Daoy (cell line): ENCODE data around the gene FBXL3. TPM values are rescaled to one million over a fixed set of nuclear protein-coding genes. Genes with fewer than 3 reads are reported as not detected.
"Not testable (repeated sequence)": the region's sequence is repeated elsewhere in the genome, so short reads cannot be mapped to it uniquely, and the experiment has no call there.

Experiments
- DNase-seq: peaks from one replicate; pipeline ENCODE4 v3.0.0-alpha.2; 2015; ENCODE audit warnings: low read depth
- total RNA-seq: library from RNA; depleted of rRNA; stranded (reverse); fragments of >200 nt; shearing (Covaris generic); gene quantifications from 2 replicates; pipeline ENCODE4 v1.2.3, GENCODE V29; 2014

The FBXL3 gene
- total RNA-seq, 1 experiment from 2014 or later = 15.6 TPM

DNA sequence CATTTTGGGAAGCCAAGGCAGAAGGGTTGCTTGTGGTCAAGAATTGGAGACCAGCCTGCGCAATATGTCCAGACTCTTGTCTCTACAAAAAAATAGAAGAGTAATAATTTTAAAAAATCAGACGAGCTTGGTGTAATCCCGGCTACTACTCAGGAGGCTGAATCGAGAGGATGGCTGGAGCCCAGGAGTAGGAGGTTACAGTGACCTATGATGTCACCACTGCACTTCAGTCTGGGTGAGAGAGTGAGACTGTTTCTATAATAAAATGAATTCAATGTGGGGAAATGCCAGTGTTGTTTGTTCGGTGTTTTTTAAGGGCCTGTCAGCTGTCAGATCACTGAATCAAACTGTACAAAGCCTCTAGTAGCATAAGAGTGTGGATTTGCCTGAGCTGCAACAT, 1.2 kb upstream of the FBXL3 start:
- DNase-seq = peak; percentile 22

GRCh38 chr13:77026255-77026860, 601 bp downstream of the FBXL3 start:
- DNase-seq = peak; percentile 58

DNA sequence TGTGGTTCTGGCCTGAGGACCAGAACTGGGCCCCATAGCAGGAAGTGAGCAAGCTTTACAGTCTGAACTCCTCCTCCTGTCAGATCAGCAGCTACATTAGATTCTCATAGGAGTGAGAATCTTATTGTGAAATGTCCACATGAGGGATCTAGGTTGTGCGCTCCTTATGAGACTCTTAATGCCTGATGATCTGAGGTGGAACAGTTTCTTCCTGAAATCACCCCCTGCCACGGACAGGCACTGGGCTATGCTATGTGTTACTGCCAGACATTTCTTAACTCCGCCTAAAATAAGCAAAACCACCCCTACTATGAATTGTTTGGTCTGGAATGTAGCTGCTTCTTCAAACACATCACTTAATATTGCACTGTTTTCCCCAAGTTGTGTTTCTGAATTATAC, 4.6 kb downstream of the FBXL3 start:
- no peak for DNase-seq

DNA sequence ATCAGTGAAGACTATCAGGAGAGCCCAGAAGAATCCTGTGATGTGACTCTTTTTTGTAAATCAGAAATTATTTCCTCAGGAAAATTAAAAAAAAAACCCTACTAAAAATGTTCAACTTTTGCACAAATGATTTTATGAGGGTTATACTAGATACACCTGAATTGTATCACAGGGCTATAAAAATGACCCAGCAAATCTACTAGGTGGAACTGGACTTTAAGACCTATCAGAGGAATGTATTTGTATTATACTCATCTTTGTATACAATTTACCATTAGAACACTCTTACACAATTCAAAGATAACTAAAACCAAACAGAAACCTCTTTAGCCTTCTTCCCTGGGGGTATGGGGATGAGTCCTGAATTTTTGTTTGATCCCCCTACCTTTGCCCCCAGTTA, 7.2 kb downstream of the FBXL3 start:
- no peak for DNase-seq

GRCh38 chr13:77016888-77017623, 9.9 kb downstream of the FBXL3 start:
- no peak for DNase-seq

DNA sequence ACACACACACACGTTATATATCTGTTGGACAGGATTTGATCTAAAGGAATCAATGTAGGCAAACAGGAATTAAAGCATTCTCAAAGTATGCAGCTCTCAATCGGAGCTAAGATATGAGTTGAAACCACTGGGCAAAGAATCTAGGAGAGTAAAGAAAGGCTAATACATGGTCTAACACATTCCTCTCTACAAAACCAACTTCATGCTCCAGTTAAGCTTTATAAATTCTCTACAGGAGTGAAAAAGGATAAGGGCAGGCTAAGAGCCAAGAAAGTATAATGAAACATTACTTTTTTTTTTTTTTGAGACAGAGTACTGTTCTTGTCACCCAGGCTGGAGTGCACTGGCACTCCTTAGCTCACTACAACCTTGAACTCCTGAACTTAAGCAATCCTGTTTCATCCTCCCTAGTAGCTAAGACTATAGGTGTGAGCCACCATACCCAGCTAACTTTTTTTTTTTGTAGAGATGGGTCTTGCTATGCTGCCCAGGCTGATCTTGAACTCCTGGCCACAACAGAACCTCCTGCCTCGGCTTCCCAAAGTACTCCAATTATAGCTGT, 10.6 kb downstream of the FBXL3 start:
- no peak for DNase-seq

DNA sequence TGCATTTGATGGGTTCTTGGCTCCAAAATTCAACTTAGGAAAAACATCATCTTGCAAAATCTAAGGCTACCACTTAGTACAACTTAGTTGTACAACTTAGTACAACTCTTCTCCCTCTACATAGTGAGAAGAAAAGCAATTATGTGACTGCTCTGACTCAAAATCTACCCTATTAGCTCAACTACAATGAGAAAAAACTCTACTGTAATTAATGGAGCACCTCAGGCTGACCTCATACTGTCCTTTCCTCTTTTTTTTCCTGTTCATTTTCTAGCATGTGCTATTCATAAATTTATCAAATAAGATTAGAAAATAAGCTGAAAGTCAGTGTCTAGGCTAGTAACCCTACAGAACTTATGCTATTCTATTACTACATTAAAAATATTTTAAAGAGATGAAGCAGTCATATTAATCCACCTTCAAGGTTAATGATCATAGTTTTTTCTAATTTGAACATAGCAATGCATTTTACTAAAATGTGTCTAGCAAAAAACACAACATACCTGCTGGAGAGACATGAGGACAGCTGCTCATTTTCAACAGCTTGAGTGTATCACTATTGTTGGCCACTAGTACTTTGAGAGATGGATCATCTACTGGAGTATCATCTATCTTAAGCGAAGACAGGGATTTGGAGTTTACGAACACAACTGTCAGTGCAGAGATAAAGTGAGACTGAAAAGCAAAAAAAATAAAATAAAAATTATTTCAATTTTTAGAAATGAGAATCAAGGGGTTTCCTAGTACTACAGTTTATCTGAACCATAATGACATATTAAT, 11.9 kb downstream of the FBXL3 start:
- DNase-seq = no peak

GRCh38 chr13:77013853-77014542, 13.0 kb downstream of the FBXL3 start:
- DNase-seq = no peak

- not testable (repeated sequence) for DNase-seq
These were observed 17.2 kb downstream of the FBXL3 start for GRCh38 chr13:77009719-77010118.

DNA sequence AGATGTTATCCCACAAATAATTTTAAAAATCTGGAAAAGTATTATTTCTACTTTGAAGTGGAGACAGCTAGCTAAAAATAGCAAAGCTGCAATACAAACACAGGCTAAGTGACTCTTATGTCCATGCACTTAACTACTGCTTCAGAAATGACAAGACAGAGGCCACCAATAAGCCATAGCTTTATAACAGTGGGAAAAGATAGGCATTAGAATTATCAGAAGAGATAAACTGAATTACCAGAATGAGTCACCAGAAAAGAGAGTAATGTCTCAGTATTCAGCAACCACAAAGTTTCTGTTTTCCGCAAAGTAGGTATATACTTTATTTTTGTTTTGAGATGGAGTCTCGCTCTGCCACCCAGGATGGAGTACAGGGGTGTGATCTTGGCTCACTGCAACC, 17.9 kb downstream of the FBXL3 start:
- DNase-seq = no peak

- DNase-seq = not testable (repeated sequence)
These were observed 18.6 kb downstream of the FBXL3 start for GRCh38 chr13:77008337-77008736.

GRCh38 chr13:77002590-77003190, 24.3 kb downstream of the FBXL3 start:
- DNase-seq = no peak

- DNase-seq = no peak
These were observed 24.9 kb downstream of the FBXL3 start for GRCh38 chr13:77001963-77002587.

DNA sequence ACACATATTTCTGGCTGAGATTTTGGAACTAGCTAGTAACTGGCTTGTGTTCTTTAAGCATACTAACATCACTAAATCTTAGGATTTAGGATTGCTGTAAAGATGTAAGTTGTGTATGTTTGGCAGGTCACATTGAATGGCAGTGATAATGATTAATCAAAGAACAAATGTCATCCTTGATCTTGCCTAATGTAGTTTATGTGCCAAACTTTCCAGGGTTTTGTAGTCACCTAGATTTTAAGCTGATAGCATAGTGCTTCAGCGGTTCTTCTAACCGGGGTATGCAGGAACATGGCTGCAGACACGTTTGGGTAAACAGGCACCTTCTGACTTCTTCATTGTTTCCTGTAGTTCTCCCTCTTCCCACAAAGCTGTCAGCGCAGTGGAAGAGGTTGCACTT, 25.4 kb downstream of the FBXL3 start:
- DNase-seq = no peak

GRCh38 chr13:77000475-77000874, 26.5 kb downstream of the FBXL3 start:
- no peak for DNase-seq

- DNase-seq = no peak
These were observed 32.7 kb downstream of the FBXL3 start for GRCh38 chr13:76994281-76994680.

DNA sequence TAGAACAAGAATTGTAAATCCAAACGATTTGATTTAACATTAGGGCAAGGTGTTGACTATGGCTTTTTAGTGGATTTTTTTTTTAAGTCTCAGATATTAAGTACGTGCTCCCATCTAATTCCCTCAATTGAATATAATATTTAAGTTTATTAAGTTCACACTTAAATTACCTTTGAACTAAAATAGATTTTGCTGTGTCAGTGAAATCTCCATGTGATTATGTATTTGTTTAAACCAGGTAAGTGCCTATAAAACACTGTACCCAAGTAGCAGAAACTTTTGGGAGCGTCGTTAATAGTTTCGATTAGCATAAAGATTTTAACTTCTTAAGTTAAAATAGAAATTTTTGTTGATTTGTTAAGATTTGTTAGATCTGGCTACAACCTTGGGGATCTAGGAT, 33.5 kb downstream of the FBXL3 start:
- no peak for DNase-seq

- DNase-seq = no peak
These were observed 33.9 kb downstream of the FBXL3 start for GRCh38 chr13:76993021-76993420.

- peak; percentile 18 for DNase-seq
These were observed 34.4 kb downstream of the FBXL3 start for GRCh38 chr13:76992548-76993001.

DNA sequence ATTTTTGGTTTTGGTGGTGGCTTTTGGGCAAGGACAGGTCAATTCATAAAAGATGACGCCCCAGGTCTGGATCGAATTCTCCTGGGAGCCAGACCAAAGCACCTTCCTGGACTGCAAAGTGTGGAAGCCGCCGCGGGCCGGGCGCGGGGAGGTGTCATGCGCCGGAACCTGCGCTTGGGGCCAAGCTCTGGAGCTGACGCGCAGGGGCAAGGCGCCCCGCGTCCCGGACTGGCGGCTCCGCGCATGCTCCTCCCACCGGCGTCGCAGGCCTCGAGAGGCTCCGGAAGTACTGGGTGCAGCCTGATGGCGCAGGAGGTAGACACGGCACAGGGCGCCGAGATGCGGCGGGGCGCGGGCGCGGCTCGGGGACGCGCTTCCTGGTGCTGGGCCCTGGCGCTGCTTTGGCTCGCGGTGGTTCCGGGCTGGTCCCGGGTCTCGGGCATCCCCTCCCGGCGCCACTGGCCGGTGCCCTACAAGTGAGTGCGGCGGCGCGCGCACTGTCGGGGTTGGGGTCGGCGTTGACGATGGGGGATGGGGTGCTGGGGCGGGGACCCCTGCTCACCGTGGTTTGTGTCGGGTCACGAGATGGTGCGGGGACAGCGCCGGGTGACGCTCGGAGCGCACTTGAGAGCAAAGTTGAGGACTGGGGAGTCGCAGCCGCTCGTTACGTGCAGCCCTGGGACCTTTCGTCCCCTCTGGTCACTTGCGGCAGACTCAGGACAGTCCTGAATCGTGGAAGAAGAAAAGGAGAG, 35.0 kb downstream of the FBXL3 start, which contains the start of gene CLN5:
CLN5 (plus strand) TSS at position 286 of the 752 bp plus-strand sequence; CDS start at position 304, 18 bp downstream.
- peak; percentile 92 for DNase-seq
